ENCODE results near the gene PIEZO2.

DNA sequence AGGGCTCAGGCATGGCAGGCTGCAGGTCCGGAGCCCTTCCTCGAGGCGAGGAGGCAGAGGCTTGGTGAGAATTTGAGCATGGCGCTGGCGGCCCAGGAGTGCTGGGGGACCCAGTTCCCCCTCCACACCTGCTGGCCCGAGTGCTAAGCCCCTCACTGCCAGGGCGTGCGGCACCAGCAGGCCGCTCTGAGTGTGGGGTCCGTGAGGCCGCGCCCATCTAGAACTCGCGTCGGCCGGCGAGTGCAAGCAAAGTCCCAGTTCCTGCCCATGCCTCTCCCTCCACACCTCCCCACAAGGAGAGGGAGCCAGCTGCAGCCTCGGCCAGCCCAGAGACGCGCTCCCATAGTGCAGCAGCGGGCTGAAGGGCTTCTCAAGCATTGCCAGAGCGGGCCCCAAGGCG is 233.0 kb downstream of the PIEZO2 start:
- TF ChIP-seq CTCF (IDR thresholded peaks at IDR 0.05; ENCODE audit: low read length) (no peak), EZH2 (IDR thresholded peaks at IDR 0.05; ENCODE audit: borderline replicate concordance, low read length) (no peak)

Data from OCI-LY1 (cell line).